Left hindlimb (tissue), 1 donor: ENCODE results near the gene C9orf50.
A peak's percentile ranks its signal among the peaks of the same experiment; 100 is the strongest.
"Not testable (repeated sequence)": the region's sequence is repeated elsewhere in the genome, so short reads cannot be mapped to it uniquely, and the experiment has no call there.

Experiments
- DNase-seq: peaks from one replicate; pipeline ENCODE4 v3.0.0-alpha.2; 2018

Gene C9orf50

GRCh38 chr9:129620669-129621295 is at the start of gene C9orf50:
TSS of gene C9orf50 (minus strand) at chr9:129621101. CDS start at chr9:129620574, 527 bp downstream.
- no peak for DNase-seq

DNA sequence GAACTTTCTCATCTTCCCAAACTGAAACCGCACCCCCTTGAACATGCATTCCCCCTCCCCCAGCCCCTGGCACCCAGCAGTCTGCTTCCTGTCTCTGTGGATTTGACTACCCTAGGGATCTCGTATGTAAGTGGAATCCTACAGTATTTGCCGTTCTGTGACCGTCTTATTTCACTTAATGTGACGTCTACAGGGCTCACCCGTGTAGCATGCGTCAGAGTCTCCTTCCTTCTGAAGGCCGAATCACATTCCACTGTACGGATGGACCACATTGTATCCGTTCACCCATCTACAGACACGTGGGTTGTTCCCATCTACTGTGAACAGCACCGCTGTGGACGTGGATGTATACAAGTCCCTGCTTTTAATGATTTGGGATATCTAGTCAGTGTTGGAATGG is 49.0 kb upstream of the C9orf50 start:
- DNase-seq, result no peak

GRCh38 chr9:129669141-129669718 is 48.3 kb upstream of the C9orf50 start:
- no peak for DNase-seq

GRCh38 chr9:129667850-129668249 is 46.9 kb upstream of the C9orf50 start:
- DNase-seq, result no peak

DNA sequence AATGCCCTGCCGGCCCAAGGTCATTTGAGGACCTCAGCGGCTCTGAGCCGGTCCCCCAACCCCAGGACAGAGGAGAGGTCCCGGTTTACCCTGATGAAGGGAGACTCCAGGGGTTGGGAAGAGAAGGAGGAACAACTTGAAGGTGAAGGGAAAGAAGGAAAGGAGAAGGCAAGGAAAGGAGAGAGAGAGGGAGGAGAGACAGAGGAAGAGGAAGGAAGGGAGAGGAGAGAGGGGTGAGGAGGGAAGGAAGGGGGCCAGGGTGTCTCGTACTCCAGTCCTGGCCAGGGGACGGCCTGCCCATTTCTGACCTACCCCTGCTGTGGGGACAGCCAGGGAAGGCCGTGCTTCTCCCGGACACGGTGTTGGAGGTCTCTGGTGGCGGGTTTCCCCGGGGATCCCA is 46.5 kb upstream of the C9orf50 start:
- DNase-seq, result no peak

DNA sequence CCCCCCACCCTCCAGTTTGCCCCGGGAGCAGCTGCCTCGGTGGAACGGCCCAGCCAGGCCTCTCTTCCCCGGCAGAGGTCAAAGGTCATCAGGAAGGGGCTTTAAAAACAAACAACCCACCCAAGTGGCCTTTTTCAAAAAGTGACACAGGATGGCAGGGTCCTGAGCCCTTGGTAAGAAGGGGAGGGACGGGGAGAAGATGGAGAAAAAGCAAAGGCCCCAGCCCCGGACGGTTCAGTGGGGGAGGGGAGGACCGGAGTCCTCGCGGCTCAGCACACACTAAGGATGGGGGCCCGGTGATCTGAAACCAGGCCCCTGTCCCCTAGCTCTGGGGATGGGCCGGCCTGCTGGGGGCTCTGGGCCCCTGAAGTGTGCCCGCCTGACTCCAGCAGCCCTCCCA is 45.7 kb upstream of the C9orf50 start:
- no peak for DNase-seq

GRCh38 chr9:129665814-129666520 is 45.1 kb upstream of the C9orf50 start:
- DNase-seq, result no peak

DNA sequence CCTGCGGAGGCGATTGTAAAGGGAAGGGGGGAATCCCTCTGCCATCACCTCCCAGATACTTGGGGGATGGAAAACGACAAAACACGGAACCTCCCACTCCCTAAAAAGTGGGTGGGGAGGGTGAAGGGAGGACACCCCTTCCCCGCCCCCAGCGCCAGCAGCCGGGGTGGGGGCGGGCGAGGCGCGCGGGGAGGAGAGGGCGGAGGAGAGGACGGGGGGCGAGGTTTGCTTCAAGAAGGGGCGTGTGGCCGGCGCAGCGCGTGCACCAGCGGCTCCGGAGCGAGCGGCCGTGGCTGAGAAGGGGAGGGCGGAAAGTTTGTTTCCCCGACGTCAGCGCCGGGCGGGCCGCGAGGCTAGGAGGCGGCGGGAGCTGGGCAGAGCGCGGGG is 44.5 kb upstream of the C9orf50 start, which contains the start of gene PRRX2:
Gene PRRX2 (plus strand): TSS at position 259 of the 387 bp plus-strand sequence. CDS start 221 bp downstream, outside the sequence.
- DNase-seq, result peak; percentile 87

GRCh38 chr9:129664746-129665388 is 44.0 kb upstream of the C9orf50 start:
- no peak for DNase-seq

DNA sequence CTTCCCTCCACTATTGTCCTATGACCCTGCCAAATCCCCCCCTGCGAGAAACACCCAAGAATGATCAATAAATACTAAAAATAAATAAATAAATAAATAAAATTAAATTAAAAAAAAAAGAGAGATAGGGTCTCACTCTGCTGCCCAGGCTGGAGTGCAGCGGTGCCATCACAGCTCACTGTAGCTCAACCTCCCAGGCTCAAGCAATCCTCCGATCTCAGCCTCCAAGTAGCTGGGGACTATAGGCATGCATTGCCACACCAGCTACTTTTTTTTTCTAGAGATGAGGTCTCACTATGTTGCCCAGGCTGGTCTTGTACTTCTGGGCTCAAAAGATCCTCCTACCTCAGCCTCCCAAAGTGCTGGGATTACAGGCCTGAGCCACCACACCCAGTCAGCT is 41.3 kb upstream of the C9orf50 start:
- DNase-seq, result not testable (repeated sequence)

DNA sequence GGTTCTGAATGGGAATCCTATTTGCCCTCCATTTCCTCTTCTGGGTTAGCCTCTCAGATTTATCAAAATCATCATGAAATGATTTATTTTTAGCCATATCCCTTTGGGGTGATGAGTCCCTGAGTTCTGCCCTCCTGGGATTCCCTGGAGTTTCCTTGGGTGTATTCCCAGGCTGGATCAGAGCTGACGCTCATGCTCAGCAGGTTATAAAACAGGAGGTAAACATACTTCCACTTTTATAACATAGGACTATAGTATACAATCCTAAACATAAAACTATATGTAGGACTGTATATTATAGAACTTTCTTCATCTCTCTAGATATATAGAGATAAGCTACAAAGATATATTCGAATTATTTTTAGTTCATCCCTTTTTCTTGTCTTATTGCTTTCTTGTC is 40.1 kb upstream of the C9orf50 start:
- DNase-seq, result no peak

- no peak for DNase-seq
Measured at GRCh38 chr9:129656795-129657390, 36.0 kb upstream of the C9orf50 start.

DNA sequence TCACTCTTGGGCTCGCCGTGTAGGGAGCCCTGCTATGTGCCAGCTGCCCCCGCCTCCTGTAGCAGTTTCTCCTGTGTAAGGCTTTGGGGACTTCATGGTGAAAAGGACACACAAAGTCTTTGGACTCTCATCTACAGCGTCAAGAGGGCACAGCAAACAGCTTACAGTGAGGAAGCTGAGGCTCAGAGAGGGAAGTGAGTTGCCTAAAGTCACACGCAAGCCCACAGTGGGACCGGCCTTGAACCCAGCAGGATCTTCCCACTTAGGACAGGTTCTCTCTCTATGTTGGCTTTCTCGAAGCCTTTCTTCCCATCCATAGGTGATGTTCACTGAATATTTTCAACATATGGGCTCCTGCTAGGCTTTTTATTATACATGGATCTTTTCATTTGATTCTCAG is 34.8 kb upstream of the C9orf50 start:
- no peak for DNase-seq

DNA sequence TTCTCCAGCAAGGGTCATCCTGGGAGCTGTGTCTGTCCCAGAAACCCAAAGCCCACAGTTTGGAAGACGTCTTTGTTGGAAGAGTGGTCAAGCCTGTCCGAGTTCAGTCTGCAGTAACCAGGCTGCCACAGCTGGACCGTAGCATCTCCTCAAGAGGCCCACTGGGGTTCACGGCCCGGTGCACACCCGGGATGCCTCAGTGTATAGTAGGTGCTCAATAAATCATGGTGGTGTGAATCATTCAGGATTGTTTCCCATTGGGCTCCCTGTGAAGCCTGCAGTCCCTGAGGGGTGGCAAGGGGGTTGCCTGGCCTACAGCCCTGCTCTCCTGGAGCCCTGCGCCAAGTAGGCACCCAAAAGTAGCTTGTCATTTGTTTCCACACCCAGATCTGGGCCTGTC is 34.3 kb upstream of the C9orf50 start:
- DNase-seq, result no peak

DNA sequence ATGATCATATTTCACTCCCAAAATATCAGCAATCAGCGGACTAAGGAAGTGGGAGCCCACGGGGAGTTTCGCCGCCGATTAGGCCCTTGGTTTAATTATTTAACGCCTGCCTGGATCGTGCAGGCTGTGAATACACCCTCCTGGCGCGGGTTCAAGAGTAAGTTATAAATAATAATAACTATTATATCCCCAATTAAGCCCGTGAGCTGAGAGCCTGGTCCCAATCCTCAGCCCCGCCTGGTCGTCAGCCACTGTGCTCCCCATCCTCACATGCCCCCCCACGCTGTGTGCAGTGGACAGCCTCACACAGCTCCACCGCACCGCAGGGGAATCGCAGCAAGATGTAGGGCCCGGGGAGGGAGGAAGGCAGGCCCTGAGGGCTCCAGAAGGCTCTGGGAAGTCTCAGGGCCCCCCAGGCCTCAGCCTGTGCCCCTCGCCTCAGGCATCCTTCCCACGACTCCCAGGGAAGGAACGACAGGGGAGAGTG is 33.7 kb upstream of the C9orf50 start:
- no peak for DNase-seq

- no peak for DNase-seq
Measured at GRCh38 chr9:129653823-129654553, 33.1 kb upstream of the C9orf50 start.

GRCh38 chr9:129650680-129651235 is 29.9 kb upstream of the C9orf50 start:
- no peak for DNase-seq

DNA sequence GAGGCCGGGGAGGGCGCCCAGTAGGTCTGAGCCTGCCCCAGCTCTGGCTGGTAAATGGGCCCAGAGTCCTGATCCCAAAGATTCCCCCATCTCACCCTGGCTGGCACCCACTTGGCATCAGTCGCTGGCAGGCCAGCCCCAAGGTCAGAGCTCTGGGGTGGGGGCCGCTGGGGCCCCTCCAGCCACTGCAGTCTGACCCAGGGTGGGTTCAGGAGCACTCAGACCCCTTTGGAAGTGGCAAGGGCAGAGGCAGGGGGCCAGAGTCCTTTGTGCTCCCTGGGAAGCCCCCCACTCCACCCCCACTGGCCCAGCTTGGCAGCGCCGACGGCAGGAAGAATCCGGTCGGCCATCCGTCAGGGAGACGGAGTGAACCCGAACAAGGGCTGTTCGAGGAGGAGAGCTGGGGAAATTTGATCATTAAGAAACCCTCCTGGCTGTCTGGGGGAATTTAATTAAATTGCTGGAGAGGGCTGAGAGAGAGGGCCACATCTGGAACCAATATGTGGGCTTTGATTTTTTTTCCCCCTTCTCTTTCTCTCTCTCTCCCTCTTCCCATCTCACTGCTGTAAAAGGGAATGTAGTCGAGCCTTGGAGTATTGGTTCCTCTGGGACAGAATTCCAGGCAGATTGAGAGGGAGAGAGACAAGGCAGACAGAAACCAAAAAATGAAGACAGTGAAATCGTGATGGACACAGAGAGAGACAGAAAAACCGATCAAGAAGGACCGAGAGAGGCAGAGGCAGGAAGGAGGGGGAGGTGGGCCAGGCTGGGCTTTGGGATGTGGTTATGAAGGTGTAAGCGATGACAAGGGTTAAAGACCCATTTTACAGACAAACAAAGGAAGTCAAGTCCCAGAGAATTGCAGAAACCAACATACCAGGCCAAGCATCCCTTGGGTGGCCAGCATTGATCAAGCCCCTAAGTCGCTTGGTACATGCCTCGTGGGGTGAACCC is 29.1 kb upstream of the C9orf50 start:
- no peak for DNase-seq

GRCh38 chr9:129648764-129649115 is 27.8 kb upstream of the C9orf50 start:
- DNase-seq, result no peak

DNA sequence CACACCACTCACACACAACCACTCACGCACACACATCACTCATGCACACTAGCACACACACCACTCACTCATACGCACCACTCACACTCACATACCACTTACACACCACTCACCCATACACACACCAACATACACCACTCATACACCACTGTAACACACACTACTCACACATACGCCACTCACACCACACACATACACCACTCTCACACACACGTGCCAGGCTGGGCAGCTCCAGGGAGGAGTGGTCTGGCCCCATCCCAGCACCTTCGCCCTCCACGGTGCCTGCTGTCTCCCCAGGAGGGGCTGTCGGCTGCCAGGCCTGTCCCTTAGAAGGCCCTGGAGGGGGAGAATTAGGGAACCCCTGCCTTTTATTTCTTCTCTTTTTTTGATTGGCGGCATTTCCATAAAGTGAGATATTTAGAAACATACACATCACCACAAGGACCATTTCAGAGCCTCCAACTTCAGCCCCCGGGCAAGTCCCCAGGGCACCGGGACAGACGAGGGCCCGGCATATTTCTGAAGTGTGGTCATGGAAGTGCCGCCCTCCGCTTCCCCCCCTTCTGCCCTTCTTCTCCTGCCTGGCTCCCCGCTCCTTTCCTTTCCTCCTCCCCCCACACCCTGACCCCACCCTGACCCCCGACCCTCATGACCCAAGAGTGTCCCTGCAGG is 27.3 kb upstream of the C9orf50 start:
- DNase-seq, result no peak
